Germinal center (tissue), 1 donor: ENCODE results near the gene SFMBT2.

Experiments used
- DNase-seq: peaks from one replicate; pipeline ENCODE4 v3.0.0; 2012; ENCODE audit warnings: mixed read lengths, low spot score

Gene SFMBT2

DNA sequence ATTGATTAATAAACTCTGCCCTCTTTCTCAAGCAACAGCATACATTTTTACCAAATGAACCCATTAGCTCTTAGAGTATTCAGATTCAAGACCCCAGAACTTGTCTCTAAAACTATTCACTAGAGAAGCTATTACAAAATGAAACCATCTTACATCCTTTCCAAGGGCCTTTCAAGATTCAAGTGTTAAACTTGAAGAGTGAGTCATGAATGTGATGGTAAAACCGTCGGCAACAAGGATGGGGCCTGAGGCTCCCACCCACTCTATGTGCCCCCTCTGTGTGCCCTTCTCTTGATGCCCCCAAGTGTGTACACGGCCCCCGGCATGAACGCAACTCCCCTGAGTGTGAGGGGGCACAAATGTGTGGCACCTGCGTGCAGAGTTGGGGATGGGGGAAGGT is 46.4 kb downstream of the SFMBT2 start:
- no peak for DNase-seq

DNA sequence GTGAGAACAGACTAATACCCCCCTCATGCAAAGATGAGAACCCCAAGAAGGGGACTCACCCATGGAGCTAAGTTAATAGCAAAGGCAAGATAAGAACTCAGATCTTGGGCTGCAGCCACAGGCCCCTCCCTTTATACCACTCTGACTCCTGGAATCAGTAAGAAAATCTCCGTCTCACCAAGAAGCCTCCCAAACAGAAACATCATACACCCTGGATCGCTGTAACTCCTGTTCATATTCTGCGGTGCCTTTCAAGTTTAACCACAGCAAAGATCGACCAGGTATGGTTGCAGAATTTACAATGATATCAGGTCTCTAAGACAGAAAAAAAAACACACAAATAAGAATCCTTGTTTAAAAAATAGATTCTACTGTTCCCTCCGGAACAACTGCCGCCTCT is 47.1 kb downstream of the SFMBT2 start:
- no peak for DNase-seq

DNA sequence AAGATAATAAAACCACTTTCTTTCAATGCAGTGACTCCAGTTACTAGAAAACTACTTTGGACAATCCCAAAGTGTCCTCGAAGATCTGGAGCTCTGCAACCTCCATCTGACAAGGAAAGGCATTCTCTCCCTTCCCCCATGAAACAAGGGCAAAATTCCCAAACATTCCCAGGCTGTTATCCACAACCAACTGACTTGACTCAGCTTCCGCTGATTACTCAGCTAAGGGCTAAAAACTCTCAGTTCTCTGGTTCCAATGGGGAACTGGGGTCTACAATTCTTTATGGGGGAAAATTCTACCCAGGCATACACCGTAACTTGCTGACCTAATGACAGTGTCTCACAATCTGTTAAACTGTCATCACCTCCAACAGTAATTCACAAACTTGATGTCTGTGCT is 48.4 kb downstream of the SFMBT2 start:
- DNase-seq = no peak

DNA sequence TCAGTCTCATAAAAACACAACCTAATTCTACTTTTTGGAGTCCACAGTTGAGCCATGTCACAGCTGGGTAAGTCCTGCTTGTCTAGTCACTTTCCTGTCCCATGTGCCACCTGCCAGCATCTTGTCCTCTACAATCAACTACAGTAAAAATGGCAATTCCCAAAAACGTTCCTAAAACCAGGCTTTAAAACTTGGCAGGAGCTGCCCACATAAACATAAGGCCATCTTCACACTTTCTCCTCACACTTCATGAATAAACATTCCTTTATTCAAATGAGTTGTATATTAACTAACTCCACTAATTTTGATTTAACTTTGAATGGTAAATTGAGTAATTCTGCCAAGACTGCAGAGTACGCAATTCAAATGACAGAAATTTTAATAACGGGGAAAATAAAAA is 49.5 kb downstream of the SFMBT2 start:
- DNase-seq = no peak

- no peak for DNase-seq
Observed at GRCh38 chr10:7359954-7360353, 50.9 kb downstream of the SFMBT2 start.

- DNase-seq = no peak
Observed at GRCh38 chr10:7359356-7359755, 51.5 kb downstream of the SFMBT2 start.

DNA sequence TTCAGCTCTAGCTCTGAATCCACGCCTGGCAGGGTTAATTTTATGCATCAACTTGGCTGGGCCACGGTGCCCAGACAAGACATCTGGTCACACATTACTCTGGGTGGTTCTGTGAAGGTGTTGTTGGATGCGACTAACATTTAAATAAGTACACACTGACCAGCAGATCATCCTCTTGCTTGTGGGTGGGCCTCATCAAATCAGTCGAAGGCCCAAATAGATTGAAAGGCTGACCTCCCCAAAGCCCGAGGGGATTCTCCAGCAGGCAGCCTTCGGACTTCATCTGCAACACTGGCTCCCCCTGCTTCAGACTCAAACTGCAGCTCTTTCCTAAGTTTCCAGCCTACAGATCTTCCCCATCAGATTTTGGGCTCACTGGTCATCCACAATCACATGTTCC is 53.6 kb downstream of the SFMBT2 start:
- DNase-seq = no peak

GRCh38 chr10:7354330-7355047 is 56.3 kb downstream of the SFMBT2 start:
- no peak for DNase-seq

- DNase-seq = no peak
Observed at GRCh38 chr10:7351894-7352293, 58.9 kb downstream of the SFMBT2 start.

DNA sequence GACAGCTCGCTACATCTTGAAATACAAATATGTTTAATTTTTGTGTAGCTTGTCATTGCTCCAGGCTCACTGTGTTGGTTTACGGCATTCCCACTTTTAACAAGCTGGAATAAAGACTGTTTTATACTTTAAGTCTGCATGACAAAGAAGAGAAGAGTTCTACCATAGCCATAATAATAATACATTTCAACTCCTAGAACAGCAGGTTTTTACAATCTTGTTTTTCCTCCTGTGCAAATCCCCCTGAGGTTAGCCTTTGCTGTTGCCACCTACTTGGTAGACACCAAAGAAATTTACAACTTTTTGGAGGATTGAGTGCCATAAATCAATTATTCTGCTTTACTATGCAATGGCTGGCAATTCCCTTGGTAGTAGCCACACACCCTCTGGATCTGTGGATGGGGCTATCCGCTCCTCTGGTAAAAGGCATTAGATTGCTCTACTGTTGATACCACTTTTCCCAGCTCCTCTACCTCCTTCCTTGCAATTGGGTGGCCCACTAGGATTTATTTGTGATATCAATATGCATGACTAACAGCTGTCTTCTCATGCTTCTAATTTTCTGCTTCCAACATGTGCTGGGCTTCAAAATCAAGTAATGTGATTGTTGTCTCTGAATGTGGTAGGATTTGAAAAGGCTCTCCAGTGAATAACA is 60.2 kb downstream of the SFMBT2 start:
- DNase-seq = no peak

- no peak for DNase-seq
Observed at GRCh38 chr10:7345717-7346116, 65.1 kb downstream of the SFMBT2 start.

GRCh38 chr10:7343040-7343439 is 67.8 kb downstream of the SFMBT2 start:
- DNase-seq = no peak

- DNase-seq = no peak
Observed at GRCh38 chr10:7340179-7340874, 70.5 kb downstream of the SFMBT2 start.

GRCh38 chr10:7339510-7339909 is 71.3 kb downstream of the SFMBT2 start:
- DNase-seq = no peak

DNA sequence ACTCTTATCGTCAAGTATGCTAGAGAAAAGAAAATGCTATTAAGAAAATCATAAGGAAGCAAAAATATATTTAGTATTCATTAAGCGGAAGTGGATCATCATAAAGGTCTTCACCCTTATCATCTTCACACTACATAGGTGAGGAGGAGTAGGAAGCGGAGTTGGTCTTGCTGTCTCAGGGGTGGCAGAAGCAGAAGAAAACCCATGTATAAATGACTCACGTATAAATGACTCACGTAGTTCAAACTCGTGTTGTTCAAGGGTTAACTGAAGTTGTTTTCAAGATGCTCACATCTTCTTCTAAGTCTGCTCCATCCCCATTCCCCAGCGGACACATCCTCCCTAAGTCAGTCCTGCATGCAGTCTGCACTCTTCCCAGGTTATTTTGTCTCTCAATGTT is 72.4 kb downstream of the SFMBT2 start:
- no peak for DNase-seq

GRCh38 chr10:7337431-7338171 is 73.2 kb downstream of the SFMBT2 start:
- DNase-seq = no peak

- no peak for DNase-seq
Observed at GRCh38 chr10:7335977-7336376, 74.9 kb downstream of the SFMBT2 start.

GRCh38 chr10:7334642-7334964 is 76.2 kb downstream of the SFMBT2 start:
- no peak for DNase-seq

DNA sequence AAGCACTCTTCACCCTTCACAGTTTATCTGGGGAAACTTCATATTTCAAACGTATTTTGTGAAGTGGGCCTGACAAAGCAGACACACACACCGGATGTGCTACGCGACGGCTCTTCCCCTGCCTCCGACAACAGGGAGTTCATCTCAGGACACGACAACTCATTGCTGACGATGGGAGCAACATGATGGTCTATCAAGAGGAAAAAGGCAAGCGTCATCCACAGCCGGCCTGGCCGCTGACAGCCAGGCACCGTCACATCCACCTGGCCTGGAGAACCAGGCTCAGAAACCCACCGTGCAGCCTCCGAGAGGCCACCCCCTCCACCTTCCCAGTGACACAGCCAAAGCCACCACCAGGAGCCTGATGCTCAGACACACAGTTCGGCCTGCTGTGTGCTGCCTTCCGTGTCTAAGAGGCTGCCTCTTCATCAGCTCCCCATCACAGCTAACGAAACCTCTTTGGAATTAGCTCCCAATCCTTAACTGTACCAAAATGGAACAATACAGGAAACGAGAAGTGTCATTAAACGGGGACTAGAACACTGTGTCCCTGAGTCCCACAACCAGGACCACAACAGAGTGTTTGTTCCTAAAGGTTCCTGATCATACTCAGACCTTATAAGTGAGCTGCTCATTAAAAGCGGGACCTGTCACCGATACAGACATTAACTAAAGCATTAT is 76.7 kb downstream of the SFMBT2 start:
- no peak for DNase-seq

DNA sequence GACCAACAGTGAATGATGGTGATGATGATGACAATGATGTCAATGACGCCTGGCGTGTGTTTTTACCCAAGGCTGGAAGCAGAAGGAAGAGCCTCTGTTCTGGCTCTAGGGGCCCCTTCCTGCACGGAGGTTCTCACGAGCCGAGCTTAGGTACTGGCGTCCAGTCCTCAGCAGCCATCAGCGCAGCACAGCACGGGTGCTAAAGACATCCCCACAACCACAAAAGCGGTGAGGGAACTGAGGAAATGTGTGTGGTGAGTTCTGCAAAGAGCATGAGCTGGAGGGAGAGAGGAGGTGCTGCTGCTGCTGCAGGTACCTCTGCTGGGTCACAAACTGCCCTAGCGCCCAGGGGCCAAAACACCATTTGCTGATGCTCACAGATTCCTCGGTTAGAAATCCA is 81.6 kb downstream of the SFMBT2 start:
- no peak for DNase-seq

- DNase-seq = no peak
Observed at GRCh38 chr10:7327885-7328284, 82.9 kb downstream of the SFMBT2 start.

DNA sequence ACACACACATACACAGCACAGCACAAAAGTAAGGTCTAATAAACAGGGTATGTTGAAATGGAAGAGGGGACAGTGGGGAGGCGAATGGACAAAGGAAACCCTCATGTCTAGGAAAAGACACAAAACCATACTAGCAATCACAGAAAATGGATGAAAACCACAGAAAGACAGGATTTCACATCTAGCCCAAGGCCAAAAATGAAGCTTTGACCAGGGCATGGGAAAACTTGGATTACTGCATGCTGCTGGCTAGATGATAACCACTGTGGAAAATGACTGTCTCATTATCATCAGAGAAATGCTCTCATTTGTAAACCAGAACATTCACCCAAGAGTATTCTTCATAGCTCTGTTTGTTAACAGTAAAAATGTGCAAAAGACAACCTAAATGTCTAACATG is 88.2 kb downstream of the SFMBT2 start:
- no peak for DNase-seq
